Measurements from ENCODE around the gene ZNF366.

Gene ZNF366

DNA sequence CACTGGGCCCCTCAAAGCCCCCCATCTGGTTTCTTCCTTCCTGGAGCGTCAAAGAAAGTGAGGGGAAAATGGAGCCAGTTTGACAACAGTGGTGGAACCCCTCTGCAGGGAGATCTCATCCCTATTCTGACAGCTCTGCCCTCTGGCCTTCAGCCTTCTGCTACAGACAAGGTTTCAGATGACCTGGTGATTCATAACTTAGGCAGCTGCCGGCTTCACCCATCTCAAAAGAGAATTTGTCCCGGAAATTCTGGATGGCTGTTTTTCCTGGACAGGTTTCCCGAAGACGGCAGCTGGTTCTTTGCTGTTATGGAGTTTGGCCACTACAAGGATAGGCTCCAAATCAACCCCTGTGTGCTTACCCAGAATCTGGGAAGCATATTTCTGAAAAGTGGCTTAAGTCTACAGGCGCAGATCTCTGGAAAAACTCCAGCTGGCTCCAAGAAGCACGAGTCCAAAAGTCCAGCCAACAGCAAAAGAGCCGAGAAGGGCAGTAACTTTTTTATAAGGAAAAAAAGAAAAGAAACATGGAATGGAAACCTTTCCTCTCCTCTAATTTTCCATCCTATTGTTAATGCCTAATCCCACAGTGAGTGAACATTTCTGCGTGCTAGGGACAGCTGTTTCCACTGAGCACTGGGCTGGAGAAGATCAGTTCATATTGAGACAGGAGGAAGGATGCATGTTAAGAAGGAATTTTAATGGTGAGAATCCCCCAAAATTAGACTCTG, 54.5 kb downstream of the ZNF366 start:
- Histone ChIP-seq H3K4me3 (ENCODE audit: low read depth, low read length) (no peak overlapping the region), H3K27ac (ENCODE audit: extremely low read depth, low read depth, low read length) (no peak overlapping the region), H3K9me3 (ENCODE audit: control insufficient read depth, insufficient read depth, low read depth, low read length) (no peaks in the 10 kb centered on the region), H3K4me1 (ENCODE audit: control insufficient read depth, insufficient read depth, low read length) (no peaks in the 10 kb centered on the region), H3K36me3 (ENCODE audit: control insufficient read depth in 2 of 2, insufficient read depth in 1 of 2, low read length in 2 of 2) (no peaks in the 10 kb centered on the region)
- TF ChIP-seq ZNF354C (tag by site-specific recombination; IDR thresholded peaks at IDR 0.05; ENCODE audit: borderline replicate concordance, low read depth) = no peak
- TF ChIP-seq YY1 (tag by site-specific recombination; IDR thresholded peaks at IDR 0.05) = no peak
- TF ChIP-seq ZNF350 (tag by site-specific recombination; IDR thresholded peaks at IDR 0.05) = no peak
- TF ChIP-seq, protein P1, sequence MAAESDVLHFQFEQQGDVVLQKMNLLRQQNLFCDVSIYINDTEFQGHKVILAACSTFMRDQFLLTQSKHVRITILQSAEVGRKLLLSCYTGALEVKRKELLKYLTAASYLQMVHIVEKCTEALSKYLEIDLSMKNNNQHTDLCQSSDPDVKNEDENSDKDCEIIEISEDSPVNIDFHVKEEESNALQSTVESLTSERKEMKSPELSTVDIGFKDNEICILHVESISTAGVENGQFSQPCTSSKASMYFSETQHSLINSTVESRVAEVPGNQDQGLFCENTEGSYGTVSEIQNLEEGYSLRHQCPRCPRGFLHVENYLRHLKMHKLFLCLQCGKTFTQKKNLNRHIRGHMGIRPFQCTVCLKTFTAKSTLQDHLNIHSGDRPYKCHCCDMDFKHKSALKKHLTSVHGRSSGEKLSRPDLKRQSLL (tag by site-specific recombination; IDR thresholded peaks at IDR 0.05) = no peak
- TF ChIP-seq ZNF248 (tag by site-specific recombination; IDR thresholded peaks at IDR 0.05) = no peak
- TF ChIP-seq, protein P2, sequence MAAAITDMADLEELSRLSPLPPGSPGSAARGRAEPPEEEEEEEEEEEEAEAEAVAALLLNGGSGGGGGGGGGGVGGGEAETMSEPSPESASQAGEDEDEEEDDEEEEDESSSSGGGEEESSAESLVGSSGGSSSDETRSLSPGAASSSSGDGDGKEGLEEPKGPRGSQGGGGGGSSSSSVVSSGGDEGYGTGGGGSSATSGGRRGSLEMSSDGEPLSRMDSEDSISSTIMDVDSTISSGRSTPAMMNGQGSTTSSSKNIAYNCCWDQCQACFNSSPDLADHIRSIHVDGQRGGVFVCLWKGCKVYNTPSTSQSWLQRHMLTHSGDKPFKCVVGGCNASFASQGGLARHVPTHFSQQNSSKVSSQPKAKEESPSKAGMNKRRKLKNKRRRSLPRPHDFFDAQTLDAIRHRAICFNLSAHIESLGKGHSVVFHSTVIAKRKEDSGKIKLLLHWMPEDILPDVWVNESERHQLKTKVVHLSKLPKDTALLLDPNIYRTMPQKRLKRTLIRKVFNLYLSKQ (tag by site-specific recombination; IDR thresholded peaks at IDR 0.05; ENCODE audit: borderline replicate concordance) = no peak
- TF ChIP-seq ZNF239 (tag by site-specific recombination; IDR thresholded peaks at IDR 0.05) = no peak
- TF ChIP-seq, protein P3, sequence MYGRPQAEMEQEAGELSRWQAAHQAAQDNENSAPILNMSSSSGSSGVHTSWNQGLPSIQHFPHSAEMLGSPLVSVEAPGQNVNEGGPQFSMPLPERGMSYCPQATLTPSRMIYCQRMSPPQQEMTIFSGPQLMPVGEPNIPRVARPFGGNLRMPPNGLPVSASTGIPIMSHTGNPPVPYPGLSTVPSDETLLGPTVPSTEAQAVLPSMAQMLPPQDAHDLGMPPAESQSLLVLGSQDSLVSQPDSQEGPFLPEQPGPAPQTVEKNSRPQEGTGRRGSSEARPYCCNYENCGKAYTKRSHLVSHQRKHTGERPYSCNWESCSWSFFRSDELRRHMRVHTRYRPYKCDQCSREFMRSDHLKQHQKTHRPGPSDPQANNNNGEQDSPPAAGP (tag by site-specific recombination; IDR thresholded peaks at IDR 0.05) = no peak
- TF ChIP-seq ZNF133 (tag by site-specific recombination; IDR thresholded peaks at IDR 0.05) = no peak
- no peak for TF ChIP-seq OSR2 (tag by site-specific recombination; IDR thresholded peaks at IDR 0.05)
- TF ChIP-seq, protein P4, sequence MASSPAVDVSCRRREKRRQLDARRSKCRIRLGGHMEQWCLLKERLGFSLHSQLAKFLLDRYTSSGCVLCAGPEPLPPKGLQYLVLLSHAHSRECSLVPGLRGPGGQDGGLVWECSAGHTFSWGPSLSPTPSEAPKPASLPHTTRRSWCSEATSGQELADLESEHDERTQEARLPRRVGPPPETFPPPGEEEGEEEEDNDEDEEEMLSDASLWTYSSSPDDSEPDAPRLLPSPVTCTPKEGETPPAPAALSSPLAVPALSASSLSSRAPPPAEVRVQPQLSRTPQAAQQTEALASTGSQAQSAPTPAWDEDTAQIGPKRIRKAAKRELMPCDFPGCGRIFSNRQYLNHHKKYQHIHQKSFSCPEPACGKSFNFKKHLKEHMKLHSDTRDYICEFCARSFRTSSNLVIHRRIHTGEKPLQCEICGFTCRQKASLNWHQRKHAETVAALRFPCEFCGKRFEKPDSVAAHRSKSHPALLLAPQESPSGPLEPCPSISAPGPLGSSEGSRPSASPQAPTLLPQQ (tag by site-specific recombination; IDR thresholded peaks at IDR 0.05) = no peak
- TF ChIP-seq MZF1 (tag by site-specific recombination; IDR thresholded peaks at IDR 0.05; ENCODE audit: borderline replicate concordance) = no peak
- TF ChIP-seq ZNF426 (tag by site-specific recombination; IDR thresholded peaks at IDR 0.05) = no peak
- TF ChIP-seq ZNF777 (tag by site-specific recombination; IDR thresholded peaks at IDR 0.05; ENCODE audit: borderline replicate concordance) = no peak
- no peak for TF ChIP-seq ZNF529 (tag by site-specific recombination; IDR thresholded peaks at IDR 0.05; ENCODE audit: insufficient replicate concordance)
- no peak for TF ChIP-seq ZBTB21 (tag by site-specific recombination; IDR thresholded peaks at IDR 0.05)
- ChIA-PET CTCF (interaction anchor here (0.6 kb wide), 1 partner anchor 20 kb away, joined by 3 read pairs; no protein-coding TSS in a partner anchor), POLR2A (no interaction called here)

DNA sequence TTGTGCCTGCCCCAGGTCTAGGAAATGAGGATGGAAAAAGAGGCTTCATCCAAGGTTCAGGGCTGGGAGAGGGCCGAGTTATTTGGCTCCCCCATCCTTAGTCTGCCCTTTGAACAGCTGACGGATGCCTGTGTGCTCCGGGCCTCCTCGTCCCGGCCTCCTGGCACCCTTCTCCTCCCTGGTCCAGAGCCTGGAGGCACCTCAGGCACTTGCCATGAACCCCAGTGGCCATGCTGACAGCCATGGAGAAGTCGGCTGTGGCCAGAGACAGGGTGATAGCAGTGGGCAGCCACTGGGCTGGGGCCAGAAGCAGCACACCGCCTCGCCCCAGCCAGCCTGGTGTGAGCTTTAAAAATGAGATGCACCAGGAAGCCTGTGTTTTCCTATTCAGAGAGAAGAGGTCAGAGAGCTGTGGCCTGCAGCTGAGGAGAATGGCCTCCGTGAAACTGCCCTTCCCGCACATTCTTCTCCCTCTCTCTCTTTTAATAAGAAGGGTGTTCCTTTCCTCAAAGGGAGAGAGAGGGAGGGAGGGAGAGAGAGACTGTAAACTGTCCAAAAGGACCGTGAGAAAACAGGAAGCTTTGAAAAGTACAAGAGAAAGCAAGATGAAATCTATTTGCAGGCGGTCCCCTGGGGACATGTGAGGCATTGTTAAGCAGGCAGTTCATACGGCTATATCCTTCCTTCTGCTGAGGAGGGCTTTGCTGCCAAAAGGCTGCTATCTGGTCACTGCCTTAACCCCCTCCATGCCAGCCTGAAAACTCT, 55.3 kb downstream of the ZNF366 start:
- ChIA-PET POLR2A (no interaction called here), CTCF (interaction anchor here (0.7 kb wide), 1 partner anchor 63 kb away, joined by 3 read pairs; no protein-coding TSS in a partner anchor)
- Histone ChIP-seq H3K4me1 (ENCODE audit: control insufficient read depth, insufficient read depth, low read length) (no peaks in the 10 kb centered on the region), H3K4me3 (ENCODE audit: low read depth, low read length) (no peak overlapping the region), H3K36me3 (ENCODE audit: control insufficient read depth in 2 of 2, insufficient read depth in 1 of 2, low read length in 2 of 2) (no peaks in the 10 kb centered on the region), H3K9me3 (ENCODE audit: control insufficient read depth, insufficient read depth, low read depth, low read length) (no peaks in the 10 kb centered on the region), H3K27ac (ENCODE audit: extremely low read depth, low read depth, low read length) (no peak overlapping the region)
- TF ChIP-seq, protein P5, sequence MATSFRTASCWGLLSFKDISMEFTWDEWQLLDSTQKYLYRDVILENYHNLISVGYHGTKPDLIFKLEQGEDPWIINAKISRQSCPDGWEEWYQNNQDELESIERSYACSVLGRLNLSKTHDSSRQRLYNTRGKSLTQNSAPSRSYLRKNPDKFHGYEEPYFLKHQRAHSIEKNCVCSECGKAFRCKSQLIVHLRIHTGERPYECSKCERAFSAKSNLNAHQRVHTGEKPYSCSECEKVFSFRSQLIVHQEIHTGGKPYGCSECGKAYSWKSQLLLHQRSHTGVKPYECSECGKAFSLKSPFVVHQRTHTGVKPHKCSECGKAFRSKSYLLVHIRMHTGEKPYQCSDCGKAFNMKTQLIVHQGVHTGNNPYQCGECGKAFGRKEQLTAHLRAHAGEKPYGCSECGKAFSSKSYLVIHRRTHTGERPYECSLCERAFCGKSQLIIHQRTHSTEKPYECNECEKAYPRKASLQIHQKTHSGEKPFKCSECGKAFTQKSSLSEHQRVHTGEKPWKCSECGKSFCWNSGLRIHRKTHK (tag by site-specific recombination; IDR thresholded peaks at IDR 0.05) = no peak
- TF ChIP-seq TCF7L2 (IDR thresholded peaks at IDR 0.05; ENCODE audit: borderline replicate concordance, low read depth, low read length) (no peak), ZSCAN16 (tag by site-specific recombination; IDR thresholded peaks at IDR 0.05) (no peak), ZNF423 (tag by site-specific recombination; IDR thresholded peaks at IDR 0.05) (no peak), KLF9 (tag by site-specific recombination; IDR thresholded peaks at IDR 0.05; ENCODE audit: low read depth) (no peak), YY1 (tag by site-specific recombination; IDR thresholded peaks at IDR 0.05) (no peak), ZNF514 (tag by site-specific recombination; IDR thresholded peaks at IDR 0.05) (no peak)
- TF ChIP-seq, protein P4 (tag by site-specific recombination; IDR thresholded peaks at IDR 0.05) = no peak
